Measurements from ENCODE around the gene AKIRIN2.

The AKIRIN2 gene

DNA sequence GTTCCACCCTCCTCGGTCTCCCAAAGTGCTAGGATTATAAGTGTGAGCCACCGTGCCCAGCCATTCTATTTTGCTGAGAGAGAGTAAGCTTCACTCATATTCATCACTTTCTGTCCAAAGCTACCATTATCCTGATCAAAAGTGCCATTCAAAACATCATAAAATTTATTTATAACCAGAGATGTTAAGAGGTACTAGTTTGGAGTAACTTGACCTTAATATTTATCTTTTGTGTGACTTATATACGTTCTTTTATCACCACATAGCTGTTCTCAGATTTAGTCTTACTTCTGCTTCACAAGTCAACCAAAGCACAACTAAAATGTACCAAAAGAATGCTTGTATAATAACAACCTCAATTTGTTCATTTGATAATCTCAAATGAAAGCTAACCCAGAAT, 18.1 kb downstream of the AKIRIN2 start:
- Histone ChIP-seq H4K91ac (ENCODE audit: low read depth, low read length, poor library complexity) (no peak overlapping the region), H3K4me1 (ENCODE audit: control insufficient read depth in 2 of 2, insufficient read depth in 1 of 2, low read depth in 1 of 2, low read length in 2 of 2) (no peaks in the 10 kb centered on the region), H3K4ac (ENCODE audit: low read length) (no peak overlapping the region), H2BK15ac (ENCODE audit: low read length) (no peak overlapping the region), H2BK5ac (ENCODE audit: low read length) (no peak overlapping the region), H2AK5ac (ENCODE audit: low read depth, low read length) (no peak overlapping the region), H3K9ac (ENCODE audit: low read depth, low read length, poor library complexity) (no peak overlapping the region), H3K23ac (ENCODE audit: low read depth, low read length, poor library complexity) (no peak overlapping the region), H3K9me3 (replicated peaks in 1 of 2; ENCODE audit: control insufficient read depth in 2 of 2, insufficient read depth in 1 of 2, low read depth in 1 of 2, low read length in 2 of 2) (no peaks in the 10 kb centered on the region), H3K4me3 (ENCODE audit: low read length in 2 of 2) (no peak overlapping the region), H4K8ac (ENCODE audit: low read depth, low read length) (no peak overlapping the region), H3K79me1 (ENCODE audit: low read depth, low read length) (peaks cover 5% of the 10 kb centered on the region), H3K27me3 (ENCODE audit: control insufficient read depth in 3 of 3, insufficient read depth in 3 of 3, low read depth in 1 of 3, low read length in 3 of 3) (no peaks in the 10 kb centered on the region), H2BK12ac (ENCODE audit: low read length) (no peak overlapping the region), H3K14ac (ENCODE audit: low read length) (no peak overlapping the region), H3K27ac (replicated peaks; ENCODE audit: low read length) (no peak overlapping the region), H2AFZ (ENCODE audit: low read length) (no peak overlapping the region), H3K18ac (ENCODE audit: low read length) (no peak overlapping the region), H3K36me3 (replicated peaks in 1 of 2; ENCODE audit: control insufficient read depth in 2 of 2, insufficient read depth in 2 of 2, low read length in 2 of 2) (peaks cover 2 to 44% of the 10 kb centered on the region in 2 donors), H3K4me2 (ENCODE audit: insufficient read depth, low read length, poor library complexity, severe bottlenecking) (no peak overlapping the region), H2BK120ac (ENCODE audit: low read depth, low read length) (no peak overlapping the region)
- no peak for DNase-seq (ENCODE audit: low spot score)
- WGBS, 2 donors (ENCODE audit: extremely low coverage in 2 of 2, insufficient read length in 2 of 2, insufficient replicate concordance in 1 of 2): no CpG with 5 or more reads among the region's 3 CpGs

- H2BK120ac ChIP-seq (ENCODE audit: low read depth, low read length): no peak overlapping the region
- H4K91ac ChIP-seq (ENCODE audit: low read depth, low read length, poor library complexity): no peak overlapping the region
- DNase-seq (ENCODE audit: low spot score): no peak
- no peak overlapping the region for H3K9ac ChIP-seq (ENCODE audit: low read depth, low read length, poor library complexity)
- H2BK15ac ChIP-seq (ENCODE audit: low read length): no peak overlapping the region
- H2BK12ac ChIP-seq (ENCODE audit: low read length): no peak overlapping the region
- no peaks in the 10 kb centered on the region for H3K27me3 ChIP-seq (ENCODE audit: control insufficient read depth in 3 of 3, insufficient read depth in 3 of 3, low read depth in 1 of 3, low read length in 3 of 3)
- peaks cover 5% of the 10 kb centered on the region for H3K79me1 ChIP-seq (ENCODE audit: low read depth, low read length)
- no peak overlapping the region for H3K4me3 ChIP-seq (ENCODE audit: low read length in 2 of 2)
- H3K4me2 ChIP-seq (ENCODE audit: insufficient read depth, low read length, poor library complexity, severe bottlenecking): no peak overlapping the region
- no peak overlapping the region for H3K18ac ChIP-seq (ENCODE audit: low read length)
- no peak overlapping the region for H2BK5ac ChIP-seq (ENCODE audit: low read length)
- no peaks in the 10 kb centered on the region for H3K4me1 ChIP-seq (ENCODE audit: control insufficient read depth in 2 of 2, insufficient read depth in 1 of 2, low read depth in 1 of 2, low read length in 2 of 2)
- no peak overlapping the region for H3K4ac ChIP-seq (ENCODE audit: low read length)
- H3K23ac ChIP-seq (ENCODE audit: low read depth, low read length, poor library complexity): no peak overlapping the region
- H2AK5ac ChIP-seq (ENCODE audit: low read depth, low read length): no peak overlapping the region
- no peak overlapping the region for H4K8ac ChIP-seq (ENCODE audit: low read depth, low read length)
- no peak overlapping the region for H3K27ac ChIP-seq (replicated peaks; ENCODE audit: low read length)
- no peaks in the 10 kb centered on the region for H3K9me3 ChIP-seq (replicated peaks in 1 of 2; ENCODE audit: control insufficient read depth in 2 of 2, insufficient read depth in 1 of 2, low read depth in 1 of 2, low read length in 2 of 2)
- H3K14ac ChIP-seq (ENCODE audit: low read length): no peak overlapping the region
- H3K36me3 ChIP-seq (replicated peaks in 1 of 2; ENCODE audit: control insufficient read depth in 2 of 2, insufficient read depth in 2 of 2, low read length in 2 of 2): peaks cover 2 to 55% of the 10 kb centered on the region in 2 donors
- H2AFZ ChIP-seq (ENCODE audit: low read length): no peak overlapping the region
Observed at GRCh38 chr6:87682310-87682709, 19.7 kb downstream of the AKIRIN2 start.

GRCh38 chr6:87675004-87675681, 26.9 kb downstream of the AKIRIN2 start:
- DNase-seq (ENCODE audit: low spot score): no peak
- Histone ChIP-seq H2BK5ac (ENCODE audit: low read length) (no peak overlapping the region), H3K79me1 (ENCODE audit: low read depth, low read length) (no peaks in the 10 kb centered on the region), H2BK15ac (ENCODE audit: low read length) (no peak overlapping the region), H3K36me3 (replicated peaks in 1 of 2; ENCODE audit: control insufficient read depth in 2 of 2, insufficient read depth in 2 of 2, low read length in 2 of 2) (peaks cover 14 to 95% of the 10 kb centered on the region in 2 donors), H3K4me2 (ENCODE audit: insufficient read depth, low read length, poor library complexity, severe bottlenecking) (no peak overlapping the region), H3K4me3 (ENCODE audit: low read length in 2 of 2) (no peak overlapping the region), H3K14ac (ENCODE audit: low read length) (no peak overlapping the region), H2BK120ac (ENCODE audit: low read depth, low read length) (no peak overlapping the region), H4K91ac (ENCODE audit: low read depth, low read length, poor library complexity) (no peak overlapping the region), H2AK5ac (ENCODE audit: low read depth, low read length) (no peak overlapping the region), H3K27me3 (ENCODE audit: control insufficient read depth in 3 of 3, insufficient read depth in 3 of 3, low read depth in 1 of 3, low read length in 3 of 3) (no peaks in the 10 kb centered on the region), H3K4ac (ENCODE audit: low read length) (no peak overlapping the region), H4K8ac (ENCODE audit: low read depth, low read length) (no peak overlapping the region), H3K9me3 (replicated peaks in 1 of 2; ENCODE audit: control insufficient read depth in 2 of 2, insufficient read depth in 1 of 2, low read depth in 1 of 2, low read length in 2 of 2) (no peaks in the 10 kb centered on the region), H2AFZ (ENCODE audit: low read length) (no peak overlapping the region), H3K9ac (ENCODE audit: low read depth, low read length, poor library complexity) (no peak overlapping the region), H3K4me1 (ENCODE audit: control insufficient read depth in 2 of 2, insufficient read depth in 1 of 2, low read depth in 1 of 2, low read length in 2 of 2) (no peaks in the 10 kb centered on the region), H3K23ac (ENCODE audit: low read depth, low read length, poor library complexity) (no peak overlapping the region), H3K18ac (ENCODE audit: low read length) (no peak overlapping the region), H2BK12ac (ENCODE audit: low read length) (no peak overlapping the region), H3K27ac (replicated peaks; ENCODE audit: low read length) (no peak overlapping the region)
- no CpG with 5 or more reads among the region's 4 CpGs for WGBS, 2 donors (ENCODE audit: extremely low coverage in 2 of 2, insufficient read length in 2 of 2, insufficient replicate concordance in 1 of 2)

DNA sequence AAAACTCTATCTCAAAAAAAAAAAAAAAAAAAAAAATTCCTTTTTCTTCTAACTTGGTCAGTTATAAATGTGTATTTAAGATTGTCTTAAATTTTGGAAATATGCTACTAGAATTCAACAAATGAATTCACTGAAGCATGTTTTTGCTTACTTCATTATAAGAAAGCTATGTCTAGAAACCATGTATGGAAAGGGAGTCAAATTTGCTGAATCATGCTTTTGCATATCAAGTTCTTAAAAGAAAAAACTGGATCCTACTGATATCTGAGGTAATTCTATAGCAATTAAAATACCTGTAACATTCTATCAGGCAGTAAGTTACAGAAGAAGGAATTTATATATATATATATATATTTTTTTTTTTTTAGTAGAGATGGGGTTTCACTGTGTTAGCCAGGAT, 27.7 kb downstream of the AKIRIN2 start:
- H2BK12ac ChIP-seq (ENCODE audit: low read length): no peak overlapping the region
- no peak overlapping the region for H2BK120ac ChIP-seq (ENCODE audit: low read depth, low read length)
- H2BK15ac ChIP-seq (ENCODE audit: low read length): no peak overlapping the region
- H2BK5ac ChIP-seq (ENCODE audit: low read length): no peak overlapping the region
- no peaks in the 10 kb centered on the region for H3K27me3 ChIP-seq (ENCODE audit: control insufficient read depth in 3 of 3, insufficient read depth in 3 of 3, low read depth in 1 of 3, low read length in 3 of 3)
- H3K14ac ChIP-seq (ENCODE audit: low read length): no peak overlapping the region
- H3K9me3 ChIP-seq (replicated peaks in 1 of 2; ENCODE audit: control insufficient read depth in 2 of 2, insufficient read depth in 1 of 2, low read depth in 1 of 2, low read length in 2 of 2): no peaks in the 10 kb centered on the region
- H3K4me3 ChIP-seq (ENCODE audit: low read length in 2 of 2): no peak overlapping the region
- H3K18ac ChIP-seq (ENCODE audit: low read length): no peak overlapping the region
- no peak overlapping the region for H3K9ac ChIP-seq (ENCODE audit: low read depth, low read length, poor library complexity)
- peaks cover 14 to 95% of the 10 kb centered on the region in 2 donors for H3K36me3 ChIP-seq (replicated peaks in 1 of 2; ENCODE audit: control insufficient read depth in 2 of 2, insufficient read depth in 2 of 2, low read length in 2 of 2)
- DNase-seq (ENCODE audit: low spot score): no peak
- H2AK5ac ChIP-seq (ENCODE audit: low read depth, low read length): no peak overlapping the region
- H4K91ac ChIP-seq (ENCODE audit: low read depth, low read length, poor library complexity): no peak overlapping the region
- H3K23ac ChIP-seq (ENCODE audit: low read depth, low read length, poor library complexity): no peak overlapping the region
- no peak overlapping the region for H3K27ac ChIP-seq (replicated peaks; ENCODE audit: low read length)
- H2AFZ ChIP-seq (ENCODE audit: low read length): no peak overlapping the region
- H4K8ac ChIP-seq (ENCODE audit: low read depth, low read length): no peak overlapping the region
- no peaks in the 10 kb centered on the region for H3K79me1 ChIP-seq (ENCODE audit: low read depth, low read length)
- no peak overlapping the region for H3K4me2 ChIP-seq (ENCODE audit: insufficient read depth, low read length, poor library complexity, severe bottlenecking)
- H3K4me1 ChIP-seq (ENCODE audit: control insufficient read depth in 2 of 2, insufficient read depth in 1 of 2, low read depth in 1 of 2, low read length in 2 of 2): no peaks in the 10 kb centered on the region
- no peak overlapping the region for H3K4ac ChIP-seq (ENCODE audit: low read length)
